Mesenteric fat pad (tissue), 1 donor: ENCODE results near the gene NLRP5. TPM values are rescaled to one million over a fixed set of nuclear protein-coding genes. Genes with fewer than 3 reads are reported as not detected.
"Not testable (repeated sequence)": the region's sequence is repeated elsewhere in the genome, so short reads cannot be mapped to it uniquely, and the experiment has no call there.

Source experiments
- DNase-seq: peaks from one replicate; pipeline ENCODE4 v3.0.0-alpha.2; 2020; ENCODE audit warnings: low spot score
- long read RNA-seq: library from polyadenylated mRNA; unstranded; transcript quantifications from one replicate; pipeline ENCODE4 v2.0.0, GENCODE V29; 2020
- total RNA-seq: library from RNA; stranded (reverse); fragmentation: NEBNext Ultra II Directional; extraction: Animal tissue kit (Norgen Biotek cat#: 25700); gene quantifications from one replicate; pipeline ENCODE4 v1.2.1, GENCODE V29; 2021
- donor health status: DM: yes; HTN: yes; CAD: no.

The NLRP5 gene
- total RNA-seq = not detected
- long read RNA-seq = 0 reads

DNA sequence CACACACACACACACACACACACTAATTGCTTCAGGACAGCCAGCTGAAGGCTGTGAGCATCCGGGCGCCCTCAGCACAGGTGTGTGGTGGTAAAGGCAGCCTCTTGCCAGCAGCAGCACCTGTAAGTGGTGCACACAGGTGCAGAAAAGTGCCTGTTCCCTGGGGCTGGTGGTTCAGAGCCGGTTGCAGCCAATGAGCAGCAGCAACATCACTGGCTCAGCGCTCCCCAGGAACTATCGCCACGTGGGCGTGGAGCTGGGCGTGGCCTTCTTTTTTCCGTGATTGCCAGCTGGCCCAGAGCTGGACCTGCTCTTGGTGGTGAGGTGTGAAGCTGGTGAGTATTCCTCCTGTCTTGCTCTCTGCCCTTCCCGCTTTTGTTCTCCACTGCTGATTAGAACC is at the start of gene NLRP5:
Gene NLRP5, plus strand, starts transcription at position 289 of the 400 bp plus-strand sequence.
- DNase-seq = no peak

- DNase-seq = peak; percentile 35
Measured at GRCh38 chr19:55939206-55939605, 47.4 kb upstream of the NLRP5 start.

- DNase-seq = peak; percentile 60
Measured at GRCh38 chr19:55940306-55940705, 46.3 kb upstream of the NLRP5 start.

GRCh38 chr19:55947532-55947931 is 39.0 kb upstream of the NLRP5 start, which contains the start of gene NLRP8:
Gene NLRP8, plus strand, starts transcription at chr19:55947832.
- DNase-seq = no peak

GRCh38 chr19:55950566-55950965 is 36.0 kb upstream of the NLRP5 start:
- DNase-seq = peak; percentile 59

DNA sequence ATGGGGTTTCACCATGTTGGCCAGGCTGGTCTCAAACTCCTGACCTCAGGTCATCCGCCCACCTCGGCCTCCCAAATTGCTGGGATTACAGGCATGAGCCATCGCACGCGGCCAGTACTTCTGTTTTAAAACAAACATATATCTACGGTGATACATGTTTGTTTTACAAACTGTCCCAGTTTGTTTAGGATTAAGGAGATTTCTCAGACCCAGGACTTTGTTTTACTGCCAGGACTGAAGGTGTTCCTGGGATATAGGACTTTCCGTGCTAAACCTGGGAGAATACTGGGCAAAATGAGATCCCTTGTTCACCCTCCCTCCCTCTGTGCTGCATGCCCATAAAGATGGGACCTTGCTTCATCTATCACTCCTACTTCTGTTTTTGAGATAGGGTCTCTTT is 30.1 kb upstream of the NLRP5 start:
- no peak for DNase-seq

DNA sequence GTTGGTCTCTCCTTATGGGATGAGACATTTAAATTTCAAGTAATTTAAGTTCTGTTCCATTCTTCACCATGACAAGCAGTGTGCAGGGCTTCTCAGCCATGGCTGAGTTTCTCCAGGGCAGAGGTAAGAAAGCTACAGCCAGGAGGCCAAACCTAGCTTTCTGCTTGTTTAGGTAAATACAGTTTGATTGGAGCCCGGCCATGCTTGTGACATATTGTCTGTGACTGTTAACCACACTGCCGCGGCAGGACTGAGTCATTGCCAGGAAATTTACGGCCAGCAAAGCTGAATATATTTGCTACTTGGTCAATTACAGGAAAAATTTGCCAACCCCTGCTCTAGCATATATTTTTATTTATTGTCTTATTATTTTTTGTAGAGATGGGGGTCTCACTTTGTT is 28.2 kb upstream of the NLRP5 start:
- DNase-seq = no peak

DNA sequence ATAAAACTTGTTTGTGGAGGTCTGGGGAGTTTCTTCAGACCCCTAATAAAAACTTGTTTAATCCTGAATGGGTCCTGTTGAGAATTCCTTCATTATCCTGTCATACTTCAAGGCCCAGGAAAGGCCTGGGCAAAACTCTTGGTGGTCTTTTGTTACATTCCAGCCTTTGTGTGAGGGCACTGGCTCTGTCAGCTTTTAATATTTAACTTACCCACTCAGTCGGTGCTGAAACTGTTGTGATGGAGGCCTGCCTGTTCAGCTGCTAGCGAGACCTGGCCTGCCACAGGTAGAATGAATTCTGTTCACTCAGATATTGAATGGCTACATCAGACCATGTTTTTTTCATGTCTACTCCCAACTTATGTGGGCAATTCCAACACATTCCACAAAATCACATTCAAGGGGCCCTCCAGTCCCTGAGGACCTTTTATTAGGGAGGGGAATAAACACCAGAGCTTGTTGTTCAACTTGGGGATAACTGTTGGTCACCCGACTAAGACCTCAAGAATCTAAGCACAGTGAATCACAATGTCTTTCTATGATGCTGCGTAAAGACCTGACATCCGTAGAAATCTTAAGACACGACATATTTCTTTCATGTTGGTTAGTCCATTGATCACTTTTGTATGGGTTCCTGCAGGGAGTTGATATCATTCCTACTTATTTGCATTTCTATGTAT is 26.4 kb upstream of the NLRP5 start:
- no peak for DNase-seq

DNA sequence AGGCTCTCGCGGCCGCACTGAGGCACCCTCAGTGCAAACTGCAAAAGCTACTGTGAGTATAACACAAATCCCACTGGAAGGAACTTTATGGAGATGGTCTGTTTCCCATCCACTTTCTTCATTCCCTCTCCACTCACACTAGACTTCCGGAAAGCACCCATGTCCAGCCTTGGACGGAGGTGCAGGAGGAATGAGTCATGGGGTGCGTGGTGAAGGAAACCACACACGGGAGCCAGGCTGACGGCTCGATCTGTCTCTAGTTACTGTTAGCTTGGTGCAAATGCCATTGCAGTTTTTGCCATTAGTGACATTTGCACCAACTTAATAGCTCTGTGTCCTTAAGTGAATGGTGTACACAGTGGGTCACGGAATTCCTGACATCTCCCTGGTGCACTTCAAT is 24.4 kb upstream of the NLRP5 start:
- no peak for DNase-seq

GRCh38 chr19:55973982-55974381 is 12.6 kb upstream of the NLRP5 start:
- DNase-seq = no peak

- no peak for DNase-seq
Measured at GRCh38 chr19:55980415-55980814, 6.2 kb upstream of the NLRP5 start.

GRCh38 chr19:55985254-55985653 is 1.3 kb upstream of the NLRP5 start:
- no peak for DNase-seq

DNA sequence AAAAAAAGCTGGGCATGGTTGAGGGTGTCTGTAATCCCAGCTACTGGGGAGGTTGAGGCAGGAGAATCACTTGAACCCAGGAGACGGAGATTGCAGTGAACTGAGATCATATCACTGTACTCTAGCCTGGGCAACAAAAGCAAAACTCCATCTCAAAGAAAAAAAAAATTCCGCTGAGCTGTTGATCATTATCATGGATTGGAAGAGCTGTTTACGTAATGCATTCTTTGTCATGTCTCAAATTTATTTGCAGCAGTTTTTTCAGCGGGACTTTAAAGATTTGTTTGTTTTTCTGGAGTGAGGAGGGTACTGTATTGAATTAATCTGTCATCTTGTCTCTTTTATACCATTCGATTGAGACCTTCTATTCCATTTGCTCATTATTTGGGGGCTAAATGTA is 4.3 kb downstream of the NLRP5 start:
- no peak for DNase-seq

DNA sequence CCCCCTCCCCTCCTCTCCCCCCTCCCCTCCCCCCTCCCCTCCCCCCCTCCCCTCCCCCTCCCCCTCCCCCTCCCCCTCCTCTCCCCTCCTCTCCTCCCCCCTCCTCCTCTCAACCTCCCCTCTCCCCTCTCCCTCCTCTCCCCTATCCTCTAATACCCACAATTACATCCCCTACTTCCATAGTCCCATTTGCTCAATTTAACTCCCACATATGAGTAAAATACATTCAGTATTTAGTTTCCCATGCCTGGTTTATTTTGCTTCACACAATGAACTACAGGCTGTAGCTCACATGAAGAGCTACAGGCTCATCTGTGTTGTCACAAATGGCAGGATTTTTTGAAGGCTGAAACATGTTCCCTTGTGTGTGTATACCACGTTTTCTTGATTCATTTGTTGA is 6.9 kb downstream of the NLRP5 start:
- DNase-seq = no peak

DNA sequence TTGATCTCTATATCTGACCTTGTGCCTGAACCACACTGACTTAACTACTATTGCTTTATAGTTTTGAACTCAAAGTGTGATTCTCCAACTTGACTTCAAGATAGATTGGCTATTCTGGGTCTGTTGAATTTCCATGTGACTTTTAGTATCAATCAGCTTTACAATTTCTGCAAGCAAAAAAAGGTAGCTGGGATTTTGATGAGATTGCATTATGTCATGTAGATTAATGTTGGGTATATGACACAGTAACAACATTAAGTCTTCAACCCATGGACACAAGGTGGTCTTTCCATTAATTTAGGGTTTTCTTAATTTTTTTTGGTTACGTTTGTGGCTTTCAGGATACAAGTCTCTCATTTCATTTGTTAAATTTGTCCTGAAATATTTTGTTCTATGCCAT is 28.2 kb downstream of the NLRP5 start:
- DNase-seq = no peak

GRCh38 chr19:56015756-56016155 is 29.2 kb downstream of the NLRP5 start:
- DNase-seq = no peak

GRCh38 chr19:56019325-56019724 is 32.8 kb downstream of the NLRP5 start:
- DNase-seq = not testable (repeated sequence)

DNA sequence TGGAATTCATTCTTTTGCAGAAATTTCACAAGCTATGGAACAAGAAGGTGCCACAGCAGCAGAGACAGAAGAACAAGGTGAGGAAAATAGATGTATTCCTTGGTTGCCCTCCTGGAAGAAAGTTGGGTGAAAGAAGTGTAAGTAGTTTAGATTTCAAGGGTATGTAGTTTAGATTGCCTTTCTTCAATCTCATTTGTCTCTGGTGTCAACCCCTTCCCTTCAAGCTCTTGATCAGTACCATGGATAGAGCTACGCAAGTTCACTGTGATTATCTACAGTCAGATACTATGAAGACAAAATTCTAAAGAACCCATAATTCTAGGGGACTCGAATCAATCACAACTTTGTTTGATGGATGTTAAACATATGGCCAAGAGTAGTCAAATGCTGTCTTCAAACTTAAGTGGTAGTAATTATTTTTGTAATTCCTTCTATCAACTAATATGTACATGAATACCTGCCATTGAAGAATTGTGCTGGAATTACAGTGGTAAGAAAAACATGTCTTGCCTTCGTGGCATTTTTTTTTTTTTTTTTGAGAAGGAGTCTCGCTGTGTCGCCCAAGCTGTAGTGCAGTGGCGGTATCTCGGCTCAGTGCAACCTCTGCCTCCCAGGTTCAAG is 33.9 kb downstream of the NLRP5 start:
- DNase-seq = not testable (repeated sequence)

DNA sequence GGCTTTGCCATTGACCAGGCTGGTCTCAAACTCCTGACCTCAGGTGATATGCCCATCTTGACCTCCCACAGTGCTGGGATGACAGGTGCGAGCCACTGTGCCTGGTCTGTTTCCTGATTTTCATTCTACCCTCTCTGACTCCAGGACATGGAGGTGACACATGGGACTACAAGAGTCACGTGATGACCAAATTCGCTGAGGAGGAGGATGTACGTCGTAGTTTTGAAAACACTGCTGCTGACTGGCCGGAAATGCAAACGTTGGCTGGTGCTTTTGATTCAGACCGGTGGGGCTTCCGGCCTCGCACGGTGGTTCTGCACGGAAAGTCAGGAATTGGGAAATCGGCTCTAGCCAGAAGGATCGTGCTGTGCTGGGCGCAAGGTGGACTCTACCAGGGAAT is 40.2 kb downstream of the NLRP5 start:
- DNase-seq = no peak

- DNase-seq = no peak
Measured at GRCh38 chr19:56053596-56053995, 67.0 kb downstream of the NLRP5 start.

- peak; percentile 91 for DNase-seq
Measured at GRCh38 chr19:56066152-56067023, 79.8 kb downstream of the NLRP5 start.

GRCh38 chr19:56069642-56070041 is 83.1 kb downstream of the NLRP5 start:
- DNase-seq = no peak
